ENCODE data around the gene NDRG3.
"Not testable (repeated sequence)": the region's sequence is repeated elsewhere in the genome, so short reads cannot be mapped to it uniquely, and the experiment has no call there.

NDRG3 gene

GRCh38 chr20:36624944-36625324, 121.0 kb downstream of the NDRG3 start:
- H3K4me3 ChIP-seq (ENCODE audit: low read length): no peak overlapping the region
- H3K4me1 ChIP-seq (ENCODE audit: control insufficient read depth, insufficient read depth, low read length): no peaks in the 10 kb centered on the region
- H3K36me3 ChIP-seq (ENCODE audit: control insufficient read depth, insufficient read depth, low read length, severe bottlenecking): no peaks in the 10 kb centered on the region

GRCh38 chr20:36624068-36624943, 121.6 kb downstream of the NDRG3 start:
- Histone ChIP-seq H3K9ac (ENCODE audit: low read length) (no peak overlapping the region), H3K4me1 (ENCODE audit: control insufficient read depth, insufficient read depth, low read length) (no peaks in the 10 kb centered on the region), H3K27me3 (replicated peaks; ENCODE audit: control insufficient read depth, insufficient read depth, low read length) (no peaks in the 10 kb centered on the region), H3K36me3 (ENCODE audit: control insufficient read depth, insufficient read depth, low read length, severe bottlenecking) (no peaks in the 10 kb centered on the region), H3K4me3 (ENCODE audit: low read length) (no peak overlapping the region), H3K9me3 (ENCODE audit: control insufficient read depth, low read length) (no peaks in the 10 kb centered on the region)
- no peak for DNase-seq (ENCODE audit: low read depth)

More at GRCh38 chr20:36624944-36625324, 121.0 kb downstream of the NDRG3 start:
- H3K9ac ChIP-seq (ENCODE audit: low read length): no peak overlapping the region
- no peak for DNase-seq (ENCODE audit: low read depth)
- H3K27me3 ChIP-seq (replicated peaks; ENCODE audit: control insufficient read depth, insufficient read depth, low read length): no peaks in the 10 kb centered on the region
- H3K9me3 ChIP-seq (ENCODE audit: control insufficient read depth, low read length): no peaks in the 10 kb centered on the region

- DNase-seq (ENCODE audit: low read depth): no peak
- Histone ChIP-seq H3K9me3 (ENCODE audit: control insufficient read depth, low read length) (no peaks in the 10 kb centered on the region), H3K4me1 (ENCODE audit: control insufficient read depth, insufficient read depth, low read length) (no peaks in the 10 kb centered on the region), H3K4me3 (ENCODE audit: low read length) (no peak overlapping the region), H3K9ac (ENCODE audit: low read length) (no peak overlapping the region), H3K36me3 (ENCODE audit: control insufficient read depth, insufficient read depth, low read length, severe bottlenecking) (no peaks in the 10 kb centered on the region), H3K27me3 (replicated peaks; ENCODE audit: control insufficient read depth, insufficient read depth, low read length) (no peaks in the 10 kb centered on the region)
These were observed 122.4 kb downstream of the NDRG3 start for GRCh38 chr20:36623444-36623843.

- Histone ChIP-seq H3K27me3 (replicated peaks; ENCODE audit: control insufficient read depth, insufficient read depth, low read length) (no peaks in the 10 kb centered on the region), H3K36me3 (ENCODE audit: control insufficient read depth, insufficient read depth, low read length, severe bottlenecking) (no peaks in the 10 kb centered on the region)
- DNase-seq (ENCODE audit: low read depth): no peak
These were observed 125.0 kb downstream of the NDRG3 start for GRCh38 chr20:36620917-36621316.

GRCh38 chr20:36614781-36615557, 130.9 kb downstream of the NDRG3 start:
- Histone ChIP-seq H3K36me3 (ENCODE audit: control insufficient read depth, insufficient read depth, low read length, severe bottlenecking) (peaks cover 58% of the 10 kb centered on the region), H3K9ac (ENCODE audit: low read length) (no peak overlapping the region), H3K27me3 (replicated peaks; ENCODE audit: control insufficient read depth, insufficient read depth, low read length) (no peaks in the 10 kb centered on the region), H3K9me3 (ENCODE audit: control insufficient read depth, low read length) (no peaks in the 10 kb centered on the region), H3K4me3 (ENCODE audit: low read length) (no peak overlapping the region), H3K4me1 (ENCODE audit: control insufficient read depth, insufficient read depth, low read length) (no peaks in the 10 kb centered on the region)
- DNase-seq (ENCODE audit: low read depth): no peak

More at GRCh38 chr20:36620917-36621316, 125.0 kb downstream of the NDRG3 start:
- Histone ChIP-seq H3K9ac (ENCODE audit: low read length) (no peak overlapping the region), H3K4me1 (ENCODE audit: control insufficient read depth, insufficient read depth, low read length) (no peaks in the 10 kb centered on the region), H3K4me3 (ENCODE audit: low read length) (no peak overlapping the region), H3K9me3 (ENCODE audit: control insufficient read depth, low read length) (no peaks in the 10 kb centered on the region)

- peaks cover 67% of the 10 kb centered on the region for H3K36me3 ChIP-seq (ENCODE audit: control insufficient read depth, insufficient read depth, low read length, severe bottlenecking)
These were observed 131.9 kb downstream of the NDRG3 start for GRCh38 chr20:36613974-36614373.

GRCh38 chr20:36611625-36612024, 134.3 kb downstream of the NDRG3 start:
- Histone ChIP-seq H3K27me3 (replicated peaks; ENCODE audit: control insufficient read depth, insufficient read depth, low read length) (no peaks in the 10 kb centered on the region), H3K4me1 (ENCODE audit: control insufficient read depth, insufficient read depth, low read length) (peaks cover 10% of the 10 kb centered on the region), H3K36me3 (ENCODE audit: control insufficient read depth, insufficient read depth, low read length, severe bottlenecking) (peaks cover 81% of the 10 kb centered on the region), H3K9ac (ENCODE audit: low read length) (no peak overlapping the region), H3K4me3 (ENCODE audit: low read length) (no peak overlapping the region), H3K9me3 (ENCODE audit: control insufficient read depth, low read length) (no peaks in the 10 kb centered on the region)
- DNase-seq (ENCODE audit: low read depth): no peak

More at GRCh38 chr20:36613974-36614373, 131.9 kb downstream of the NDRG3 start:
- Histone ChIP-seq H3K4me3 (ENCODE audit: low read length) (no peak overlapping the region), H3K27me3 (replicated peaks; ENCODE audit: control insufficient read depth, insufficient read depth, low read length) (no peaks in the 10 kb centered on the region), H3K9me3 (ENCODE audit: control insufficient read depth, low read length) (no peaks in the 10 kb centered on the region), H3K4me1 (ENCODE audit: control insufficient read depth, insufficient read depth, low read length) (no peaks in the 10 kb centered on the region), H3K9ac (ENCODE audit: low read length) (no peak overlapping the region)
- DNase-seq (ENCODE audit: low read depth): no peak

- not testable (repeated sequence) for DNase-seq (ENCODE audit: low read depth); H3K9me3 ChIP-seq (ENCODE audit: control insufficient read depth, low read length)
These were observed 137.5 kb downstream of the NDRG3 start for GRCh38 chr20:36608388-36608728.

GRCh38 chr20:36607586-36608387, 138.1 kb downstream of the NDRG3 start:
- H3K4me1 ChIP-seq (ENCODE audit: control insufficient read depth, insufficient read depth, low read length): peaks cover 14% of the 10 kb centered on the region
- peak overlapping the region; percentile 97 for H3K9ac ChIP-seq (ENCODE audit: low read length)
- DNase-seq (ENCODE audit: low read depth): no peak
- peaks cover 51% of the 10 kb centered on the region for H3K36me3 ChIP-seq (ENCODE audit: control insufficient read depth, insufficient read depth, low read length, severe bottlenecking)
- H3K9me3 ChIP-seq (ENCODE audit: control insufficient read depth, low read length): no peaks in the 10 kb centered on the region
- H3K27me3 ChIP-seq (replicated peaks; ENCODE audit: control insufficient read depth, insufficient read depth, low read length): no peaks in the 10 kb centered on the region
- peak overlapping the region; percentile 96 for H3K4me3 ChIP-seq (ENCODE audit: low read length)

More at GRCh38 chr20:36608388-36608728, 137.5 kb downstream of the NDRG3 start:
- H3K4me3 ChIP-seq (ENCODE audit: low read length); H3K9ac ChIP-seq (ENCODE audit: low read length); H3K27me3 ChIP-seq (replicated peaks; ENCODE audit: control insufficient read depth, insufficient read depth, low read length): not testable (repeated sequence)
- H3K36me3 ChIP-seq (ENCODE audit: control insufficient read depth, insufficient read depth, low read length, severe bottlenecking): peaks cover 57% of the 10 kb centered on the region
- peaks cover 14% of the 10 kb centered on the region for H3K4me1 ChIP-seq (ENCODE audit: control insufficient read depth, insufficient read depth, low read length)

- peaks cover 37% of the 10 kb centered on the region for H3K36me3 ChIP-seq (ENCODE audit: control insufficient read depth, insufficient read depth, low read length, severe bottlenecking)
- DNase-seq (ENCODE audit: low read depth): peak; percentile 71
- H3K4me3 ChIP-seq (ENCODE audit: low read length): peak overlapping the region; percentile 96
- peak overlapping the region; percentile 97 for H3K9ac ChIP-seq (ENCODE audit: low read length)
- no peaks in the 10 kb centered on the region for H3K27me3 ChIP-seq (replicated peaks; ENCODE audit: control insufficient read depth, insufficient read depth, low read length)
- H3K4me1 ChIP-seq (ENCODE audit: control insufficient read depth, insufficient read depth, low read length): peaks cover 14% of the 10 kb centered on the region
- H3K9me3 ChIP-seq (ENCODE audit: control insufficient read depth, low read length): no peaks in the 10 kb centered on the region
These were observed 139.5 kb downstream of the NDRG3 start for GRCh38 chr20:36606158-36607066.
